Mesenteric fat pad (tissue), 1 donor: ENCODE data around the gene BAHCC1. TPM values are rescaled to one million over a fixed set of nuclear protein-coding genes. Genes with fewer than 3 reads are reported as not detected.

Experiments used
- DNase-seq: peaks from one replicate; pipeline ENCODE4 v3.0.0-alpha.2; 2020; ENCODE audit warnings: low spot score
- total RNA-seq: library from RNA; stranded (reverse); fragmentation: NEBNext Ultra II Directional; extraction: Animal tissue kit (Norgen Biotek cat#: 25700); gene quantifications from one replicate; pipeline ENCODE4 v1.2.1, GENCODE V29; 2021
- donor health status: DM: yes; HTN: yes; CAD: no.

The BAHCC1 gene
- total RNA-seq, 1 donor from 2014 or later = 11.0 TPM

- no peak for DNase-seq
These were observed 95.0 kb downstream of the BAHCC1 start for GRCh38 chr17:81489998-81490992.

GRCh38 chr17:81491181-81491581, 95.9 kb downstream of the BAHCC1 start:
- DNase-seq = no peak

- no peak for DNase-seq
These were observed 96.5 kb downstream of the BAHCC1 start for GRCh38 chr17:81491761-81492160.

- DNase-seq = no peak
These were observed 96.9 kb downstream of the BAHCC1 start for GRCh38 chr17:81492202-81492601.

- DNase-seq = no peak
These were observed 97.4 kb downstream of the BAHCC1 start for GRCh38 chr17:81492706-81493105.

- no peak for DNase-seq
These were observed 98.2 kb downstream of the BAHCC1 start for GRCh38 chr17:81493198-81494038.

GRCh38 chr17:81494626-81495377, 99.5 kb downstream of the BAHCC1 start:
- DNase-seq = no peak

- no peak for DNase-seq
These were observed 103.8 kb downstream of the BAHCC1 start for GRCh38 chr17:81498953-81499600.

- no peak for DNase-seq
These were observed 104.3 kb downstream of the BAHCC1 start for GRCh38 chr17:81499601-81499970.

- DNase-seq = no peak
These were observed 104.8 kb downstream of the BAHCC1 start for GRCh38 chr17:81500047-81500446.

- DNase-seq = no peak
These were observed 107.3 kb downstream of the BAHCC1 start for GRCh38 chr17:81502471-81503017.

GRCh38 chr17:81503619-81504018, 108.4 kb downstream of the BAHCC1 start:
- no peak for DNase-seq

- no peak for DNase-seq
These were observed 113.5 kb downstream of the BAHCC1 start for GRCh38 chr17:81508639-81509206.

- no peak for DNase-seq
These were observed 114.1 kb downstream of the BAHCC1 start for GRCh38 chr17:81509207-81509971.

- no peak for DNase-seq
These were observed 114.9 kb downstream of the BAHCC1 start for GRCh38 chr17:81509972-81510784.

GRCh38 chr17:81510785-81511553, 115.7 kb downstream of the BAHCC1 start:
- DNase-seq = no peak

GRCh38 chr17:81511554-81511803, 116.2 kb downstream of the BAHCC1 start:
- DNase-seq = no peak
